22Rv1 (cell line): ENCODE results near the gene DGUOK.

Source experiments
- CTCF ChIP-seq: fragments of 450-650 bp; IDR thresholded peaks from 2 replicates; pipeline ENCODE4 v1.5.1; 2017; ENCODE audit warnings: mild to moderate bottlenecking
- ZFX ChIP-seq: fragments of 450-650 bp; IDR thresholded peaks from 2 replicates; pipeline ENCODE4 v1.6.1; 2017; ENCODE audit warnings: antibody characterized with exemption, borderline replicate concordance

DNA sequence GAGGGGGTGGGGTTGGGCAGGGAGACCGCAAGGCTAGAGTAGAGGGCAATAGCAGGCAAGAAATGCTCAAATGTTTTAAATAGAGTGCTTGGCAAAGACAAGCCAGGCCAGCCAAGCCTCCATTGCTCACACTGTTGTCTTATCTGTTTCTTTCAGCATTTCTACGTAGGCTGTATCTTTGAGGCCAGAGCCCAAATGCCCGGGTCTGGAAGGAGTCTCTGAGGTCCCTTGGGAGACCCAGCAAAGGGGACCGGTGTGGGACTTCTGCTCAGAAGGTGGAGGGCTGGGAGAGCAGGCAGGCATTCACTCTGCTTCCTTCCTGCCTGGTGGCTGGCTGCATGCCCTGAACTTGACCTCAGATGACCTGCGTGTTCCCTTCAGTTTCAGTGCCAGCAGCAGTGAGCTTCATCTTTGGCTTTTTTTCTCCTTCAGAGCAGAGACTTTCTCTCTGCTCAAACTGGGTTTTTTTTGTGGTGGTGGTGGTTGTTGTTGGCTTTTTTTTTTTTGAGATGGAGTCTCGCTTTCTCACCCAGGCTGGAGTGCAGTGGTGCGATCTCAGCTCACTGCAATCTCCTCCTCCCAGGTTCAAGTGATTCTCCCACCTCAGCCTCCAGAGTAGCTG lies 44.3 kb downstream of the DGUOK start:
- no peak for TF ChIP-seq CTCF
- TF ChIP-seq ZFX = no peak
